HG03045 (cell line): ENCODE results near the gene DCST2.
A peak's percentile ranks its signal among the peaks of the same experiment; 100 is the strongest.

ENCODE experiments used
- ATAC-seq: cut with Tn5 transposase; IDR thresholded peaks from one replicate; pipeline ENCODE4 v1.9.1; 2021; ENCODE audit warnings: mild to moderate bottlenecking, moderate library complexity; ENCODE audit not compliant: unreplicated experiment

Gene DCST2

GRCh38 chr1:155012026-155012546, 21.5 kb downstream of the DCST2 start:
- ATAC-seq = no peak

GRCh38 chr1:155011437-155012025, 22.1 kb downstream of the DCST2 start:
- ATAC-seq = no peak

- no peak for ATAC-seq
Measured at GRCh38 chr1:155011004-155011416, 22.6 kb downstream of the DCST2 start.

GRCh38 chr1:155010211-155010918, 23.2 kb downstream of the DCST2 start:
- ATAC-seq = no peak

- no peak for ATAC-seq
Measured at GRCh38 chr1:155009742-155010141, 23.8 kb downstream of the DCST2 start.

- ATAC-seq = no peak
Measured at GRCh38 chr1:155009221-155009711, 24.3 kb downstream of the DCST2 start.

GRCh38 chr1:155008015-155008941, 25.3 kb downstream of the DCST2 start:
- ATAC-seq = no peak

- no peak for ATAC-seq
Measured at GRCh38 chr1:155007251-155007828, 26.2 kb downstream of the DCST2 start.

GRCh38 chr1:155006601-155007101, 26.9 kb downstream of the DCST2 start:
- ATAC-seq = no peak

GRCh38 chr1:155005076-155006011, 28.2 kb downstream of the DCST2 start:
- ATAC-seq = no peak

- ATAC-seq = no peak
Measured at GRCh38 chr1:155004352-155005075, 29.1 kb downstream of the DCST2 start.

- no peak for ATAC-seq
Measured at GRCh38 chr1:155003766-155004351, 29.7 kb downstream of the DCST2 start.

GRCh38 chr1:155003227-155003765, 30.3 kb downstream of the DCST2 start:
- ATAC-seq = no peak

- no peak for ATAC-seq
Measured at GRCh38 chr1:155002464-155003226, 30.9 kb downstream of the DCST2 start, which contains the start of gene ZBTB7B. ZBTB7B (plus strand) TSS chr1:155002802; CDS start chr1:155014661, 11,859 bp downstream.

GRCh38 chr1:155001675-155002463, 31.7 kb downstream of the DCST2 start:
- peak; percentile 51 for ATAC-seq

- ATAC-seq = no peak
Measured at GRCh38 chr1:155001425-155001674, 32.2 kb downstream of the DCST2 start.
